PFSK-1 (cell line): ENCODE measurements around the gene SPTAN1.

ENCODE experiments used
- FOXP2 ChIP-seq: optimal IDR thresholded peaks from 2 replicates; pipeline ENCODE3; 2011; ENCODE audit warnings: borderline replicate concordance, control low read depth, inconsistent platforms; ENCODE audit not compliant: insufficient read depth; ENCODE audit errors: extremely low read length, extremely low read depth
- POLR2AphosphoS5 ChIP-seq: IDR thresholded peaks from 2 replicates; pipeline ENCODE4 v1.6.1; 2012; ENCODE audit warnings: low read depth, mild to moderate bottlenecking, control low read depth, low read length, moderate library complexity
- SIN3A ChIP-seq: IDR thresholded peaks from 2 replicates; pipeline ENCODE4 v1.6.1; 2012; ENCODE audit warnings: mild to moderate bottlenecking, low read length, moderate library complexity, borderline replicate concordance; ENCODE audit not compliant: insufficient read depth
- TAF1 ChIP-seq: IDR thresholded peaks from 2 replicates; pipeline ENCODE4 v1.6.1; 2012; ENCODE audit warnings: low read length, control low read depth, borderline replicate concordance; ENCODE audit not compliant: insufficient read depth
- TF ChIP-seq, protein P1 (sequence below), 2 experiments: IDR thresholded peaks; 2 replicates each; pipeline versions ENCODE4 v1.6.1 to v1.8.0; 2011 to 2012; ENCODE audit warnings: low read depth in 2 of 2, low read length in 2 of 2, control low read depth in 1 of 2, inconsistent platforms in 1 of 2, mild to moderate bottlenecking in 1 of 2, moderate library complexity in 1 of 2; ENCODE audit not compliant: insufficient read depth in 1 of 2

DNA sequence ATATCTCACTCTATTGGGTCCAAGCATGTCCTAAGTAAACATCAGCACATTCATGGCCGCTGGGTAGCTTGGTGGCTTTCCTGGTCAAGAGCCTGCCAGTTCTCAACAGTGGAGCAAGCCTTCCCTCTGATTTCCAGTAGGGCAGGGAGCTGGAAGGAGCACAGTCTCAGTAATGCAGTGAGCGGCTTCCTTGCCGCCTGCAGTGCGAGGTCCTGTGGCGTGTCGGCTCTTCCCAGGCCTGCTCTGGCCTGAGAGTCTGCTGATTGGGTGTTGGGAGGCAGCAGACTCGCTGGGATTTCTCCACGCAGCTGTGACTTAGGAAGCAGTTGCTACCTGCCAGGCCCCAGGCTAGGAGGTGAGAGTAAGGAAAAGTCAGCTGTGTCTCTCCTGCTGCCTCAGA is 51.3 kb downstream of the SPTAN1 start:
- no peak for TF ChIP-seq POLR2AphosphoS5
- TF ChIP-seq, protein P1, sequence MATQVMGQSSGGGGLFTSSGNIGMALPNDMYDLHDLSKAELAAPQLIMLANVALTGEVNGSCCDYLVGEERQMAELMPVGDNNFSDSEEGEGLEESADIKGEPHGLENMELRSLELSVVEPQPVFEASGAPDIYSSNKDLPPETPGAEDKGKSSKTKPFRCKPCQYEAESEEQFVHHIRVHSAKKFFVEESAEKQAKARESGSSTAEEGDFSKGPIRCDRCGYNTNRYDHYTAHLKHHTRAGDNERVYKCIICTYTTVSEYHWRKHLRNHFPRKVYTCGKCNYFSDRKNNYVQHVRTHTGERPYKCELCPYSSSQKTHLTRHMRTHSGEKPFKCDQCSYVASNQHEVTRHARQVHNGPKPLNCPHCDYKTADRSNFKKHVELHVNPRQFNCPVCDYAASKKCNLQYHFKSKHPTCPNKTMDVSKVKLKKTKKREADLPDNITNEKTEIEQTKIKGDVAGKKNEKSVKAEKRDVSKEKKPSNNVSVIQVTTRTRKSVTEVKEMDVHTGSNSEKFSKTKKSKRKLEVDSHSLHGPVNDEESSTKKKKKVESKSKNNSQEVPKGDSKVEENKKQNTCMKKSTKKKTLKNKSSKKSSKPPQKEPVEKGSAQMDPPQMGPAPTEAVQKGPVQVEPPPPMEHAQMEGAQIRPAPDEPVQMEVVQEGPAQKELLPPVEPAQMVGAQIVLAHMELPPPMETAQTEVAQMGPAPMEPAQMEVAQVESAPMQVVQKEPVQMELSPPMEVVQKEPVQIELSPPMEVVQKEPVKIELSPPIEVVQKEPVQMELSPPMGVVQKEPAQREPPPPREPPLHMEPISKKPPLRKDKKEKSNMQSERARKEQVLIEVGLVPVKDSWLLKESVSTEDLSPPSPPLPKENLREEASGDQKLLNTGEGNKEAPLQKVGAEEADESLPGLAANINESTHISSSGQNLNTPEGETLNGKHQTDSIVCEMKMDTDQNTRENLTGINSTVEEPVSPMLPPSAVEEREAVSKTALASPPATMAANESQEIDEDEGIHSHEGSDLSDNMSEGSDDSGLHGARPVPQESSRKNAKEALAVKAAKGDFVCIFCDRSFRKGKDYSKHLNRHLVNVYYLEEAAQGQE (IDR thresholded peaks at IDR 0.05; ENCODE audit: insufficient read depth in 1 of 2, low read depth in 2 of 2, low read length in 2 of 2): no peak
- TF ChIP-seq TAF1: no peak
- no peak for TF ChIP-seq SIN3A
- TF ChIP-seq FOXP2: no peak
